HL-60 (cell line): ENCODE measurements around the gene PDXK.

ENCODE experiments used
- DNase-seq, 2 experiments: peaks; one replicate each; pipeline ENCODE4 v3.0.0-alpha.2; 2010 to 2020; ENCODE audit warnings: low read depth in 1 of 2, low spot score in 1 of 2
- H3K27ac ChIP-seq: fragments of 250-450 bp; sonication (Bioruptor Pico); replicated peaks from 2 replicates; pipeline ENCODE4 v1.5.1; 2020; ENCODE audit warnings: mild to moderate bottlenecking, moderate library complexity
- H3K27me3 ChIP-seq: fragments of 250-450 bp; sonication (Bioruptor Pico); 2 replicates; pipeline ENCODE4 v1.5.1; 2021; ENCODE audit warnings: mild to moderate bottlenecking, moderate library complexity; ENCODE audit not compliant: insufficient read depth, poor library complexity, severe bottlenecking
- H3K4me3 ChIP-seq: replicated peaks from 2 replicates; pipeline ENCODE4 v1.5.1; 2011; ENCODE audit warnings: mild to moderate bottlenecking, control low read depth, low read length; ENCODE audit not compliant: insufficient read depth
- GABPA ChIP-seq: IDR thresholded peaks from 2 replicates; pipeline ENCODE4 v1.6.1; 2012; ENCODE audit warnings: low read depth
- POLR2AphosphoS5 ChIP-seq: IDR thresholded peaks from 2 replicates; pipeline ENCODE4 v1.6.1; 2012; ENCODE audit warnings: low read depth
- REST ChIP-seq: IDR thresholded peaks from 2 replicates; pipeline ENCODE4 v1.6.1; 2012; ENCODE audit warnings: low read depth; ENCODE audit not compliant: insufficient replicate concordance
- SPI1 ChIP-seq: IDR thresholded peaks from 2 replicates; pipeline ENCODE4 v1.6.1; 2012; ENCODE audit warnings: low read depth, mild to moderate bottlenecking, borderline replicate concordance
- TF ChIP-seq, protein P1 (sequence below): IDR thresholded peaks from one replicate; pipeline ENCODE4 v1.5.1; 2011; ENCODE audit warnings: low read length, control low read depth, inconsistent platforms; ENCODE audit not compliant: insufficient read depth

PDXK gene

DNA sequence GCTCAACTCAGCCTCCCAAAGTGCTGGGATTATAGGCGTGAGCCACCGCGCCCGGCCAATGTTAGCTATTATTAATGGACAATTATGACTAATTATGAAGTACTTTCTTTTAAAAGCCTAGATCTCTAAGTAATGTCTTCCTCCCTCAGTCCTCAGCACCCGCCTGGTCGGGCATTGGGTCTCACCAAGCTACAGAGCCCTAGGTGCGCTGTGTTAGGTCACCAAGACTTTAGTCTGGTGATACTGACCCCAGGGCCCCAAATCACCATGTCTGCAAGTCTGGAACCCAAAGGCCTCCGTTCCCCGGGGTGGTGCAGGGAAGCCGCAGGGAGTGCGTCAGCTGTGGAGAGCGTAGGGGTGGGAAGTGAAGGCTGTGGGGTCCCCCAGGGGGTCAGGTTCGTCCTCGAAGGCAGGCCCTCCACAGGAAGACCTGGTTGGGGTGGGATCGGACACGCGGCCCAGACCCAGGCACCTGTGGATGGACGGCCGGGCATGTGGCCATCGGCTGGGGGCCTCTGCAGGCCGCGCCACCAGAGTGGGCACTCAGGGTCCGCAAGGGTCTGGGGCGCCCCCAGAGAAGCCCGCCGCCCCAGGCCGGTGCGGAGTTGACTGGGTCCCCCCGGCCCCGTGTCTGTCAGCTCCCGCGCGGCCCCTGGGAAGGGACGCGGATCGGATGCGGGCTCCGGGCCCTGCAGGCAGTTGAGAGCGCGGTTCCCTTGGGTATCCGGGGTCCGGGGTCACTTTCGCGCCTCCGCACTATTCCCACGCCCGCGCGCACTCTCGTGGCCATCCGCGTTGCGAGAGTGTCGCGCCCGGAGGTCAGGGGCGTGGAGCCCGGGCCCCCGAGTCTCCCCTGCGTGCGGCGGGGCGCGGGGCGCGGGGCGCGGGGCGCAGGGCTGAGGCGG is 710 bp upstream of the PDXK start:
- DNase-seq = no peak
- H3K4me3 ChIP-seq = peak overlapping the region; percentile 64
- peak overlapping the region; percentile 51 for H3K27ac ChIP-seq
- TF ChIP-seq POLR2AphosphoS5 (no peak), SPI1 (no peak), REST (no peak), GABPA (no peak)
- TF ChIP-seq, protein P1, sequence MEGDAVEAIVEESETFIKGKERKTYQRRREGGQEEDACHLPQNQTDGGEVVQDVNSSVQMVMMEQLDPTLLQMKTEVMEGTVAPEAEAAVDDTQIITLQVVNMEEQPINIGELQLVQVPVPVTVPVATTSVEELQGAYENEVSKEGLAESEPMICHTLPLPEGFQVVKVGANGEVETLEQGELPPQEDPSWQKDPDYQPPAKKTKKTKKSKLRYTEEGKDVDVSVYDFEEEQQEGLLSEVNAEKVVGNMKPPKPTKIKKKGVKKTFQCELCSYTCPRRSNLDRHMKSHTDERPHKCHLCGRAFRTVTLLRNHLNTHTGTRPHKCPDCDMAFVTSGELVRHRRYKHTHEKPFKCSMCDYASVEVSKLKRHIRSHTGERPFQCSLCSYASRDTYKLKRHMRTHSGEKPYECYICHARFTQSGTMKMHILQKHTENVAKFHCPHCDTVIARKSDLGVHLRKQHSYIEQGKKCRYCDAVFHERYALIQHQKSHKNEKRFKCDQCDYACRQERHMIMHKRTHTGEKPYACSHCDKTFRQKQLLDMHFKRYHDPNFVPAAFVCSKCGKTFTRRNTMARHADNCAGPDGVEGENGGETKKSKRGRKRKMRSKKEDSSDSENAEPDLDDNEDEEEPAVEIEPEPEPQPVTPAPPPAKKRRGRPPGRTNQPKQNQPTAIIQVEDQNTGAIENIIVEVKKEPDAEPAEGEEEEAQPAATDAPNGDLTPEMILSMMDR = no peak
- H3K27me3 ChIP-seq = no peaks in the 10 kb centered on the region

- peak overlapping the region; percentile 64 for H3K4me3 ChIP-seq
- H3K27ac ChIP-seq = peak overlapping the region; percentile 91
- H3K27me3 ChIP-seq = no peaks in the 10 kb centered on the region
- TF ChIP-seq POLR2AphosphoS5 (no peak), REST (no peak), SPI1 (no peak), GABPA (no peak)
- TF ChIP-seq, protein P1 = no peak
- peak in 1 of 2 experiments; percentile 29 for DNase-seq
These were observed 1.0 kb downstream of the PDXK start for GRCh38 chr21:43719748-43720538.

- TF ChIP-seq, protein P1 = no peak
- TF ChIP-seq POLR2AphosphoS5 = no peak
- no peak for TF ChIP-seq REST
- TF ChIP-seq SPI1 = no peak
- no peak for TF ChIP-seq GABPA
- Histone ChIP-seq H3K27me3 (no peaks in the 10 kb centered on the region), H3K27ac (peak overlapping the region; percentile 91; the same call in 1 of the 2 replicates), H3K4me3 (peak overlapping the region; percentile 64)
- no peak for DNase-seq
These were observed 1.7 kb downstream of the PDXK start for GRCh38 chr21:43720539-43721166.
